Subcutaneous adipose tissue (tissue), 4 donors: ENCODE data around the gene ADAT3. TPM values are rescaled to one million over a fixed set of nuclear protein-coding genes. Genes with fewer than 3 reads are reported as not detected.
"Not testable (repeated sequence)": the region's sequence is repeated elsewhere in the genome, so short reads cannot be mapped to it uniquely, and the experiment has no call there.

Experiments
- total RNA-seq, 4 donors: library from RNA; depleted of rRNA; stranded (reverse); fragments of >200 nt; gene quantifications; one replicate each; pipeline ENCODE4 v1.1.0, GENCODE V29; 2016
- TF ChIP-seq, protein P1 (sequence below): fragments of 450-650 bp; IDR thresholded peaks from one replicate; pipeline ENCODE4 v1.5.1; 2016; ENCODE audit warnings: low read depth, mild to moderate bottlenecking, control low read depth, antibody characterized with exemption, moderate library complexity

Gene ADAT3
- total RNA-seq, 4 donors from 2014 or later, result 0.68 to 1.1 (median 0.93) TPM

DNA sequence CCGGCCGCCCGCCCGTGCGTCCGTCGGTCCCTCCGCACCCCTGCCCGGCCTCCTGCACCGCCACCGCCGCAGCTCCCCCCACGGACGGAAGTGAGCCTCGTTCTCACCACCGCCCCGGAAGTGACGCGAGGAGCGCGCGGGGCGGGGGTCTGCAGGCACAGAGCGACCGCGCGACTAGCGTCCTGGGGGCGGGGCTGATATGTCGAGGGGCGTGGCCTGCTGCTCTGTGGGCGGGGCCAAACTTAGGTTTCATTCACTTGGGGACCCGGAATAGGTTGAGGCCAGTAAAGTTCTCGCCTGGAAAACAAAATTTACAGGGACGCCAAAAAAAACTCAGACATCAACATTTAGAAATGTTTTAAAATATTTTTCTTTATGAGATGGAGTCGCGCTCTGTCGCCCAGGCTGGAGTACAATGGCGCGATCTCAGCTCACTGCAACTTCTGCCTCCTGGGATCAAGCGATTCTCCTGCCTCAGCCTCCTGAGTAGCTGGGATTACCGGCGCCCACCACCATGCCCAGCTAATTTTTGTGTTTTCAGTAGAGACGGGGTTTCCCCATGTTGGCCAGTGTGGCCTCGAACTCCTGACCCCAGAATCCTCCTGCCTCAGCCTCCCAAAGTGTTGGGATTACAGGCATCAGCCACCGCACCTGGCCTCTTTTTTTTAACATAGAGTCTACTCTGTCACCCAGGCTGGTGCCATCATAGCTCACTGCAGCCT is 19.6 kb upstream of the ADAT3 start, which contains the start of gene ABHD17A:
TSS of gene ABHD17A (minus strand) at position 99 of the 722 bp plus-strand sequence. CDS start 3,930 bp downstream, outside the sequence.
- TF ChIP-seq, protein P1, sequence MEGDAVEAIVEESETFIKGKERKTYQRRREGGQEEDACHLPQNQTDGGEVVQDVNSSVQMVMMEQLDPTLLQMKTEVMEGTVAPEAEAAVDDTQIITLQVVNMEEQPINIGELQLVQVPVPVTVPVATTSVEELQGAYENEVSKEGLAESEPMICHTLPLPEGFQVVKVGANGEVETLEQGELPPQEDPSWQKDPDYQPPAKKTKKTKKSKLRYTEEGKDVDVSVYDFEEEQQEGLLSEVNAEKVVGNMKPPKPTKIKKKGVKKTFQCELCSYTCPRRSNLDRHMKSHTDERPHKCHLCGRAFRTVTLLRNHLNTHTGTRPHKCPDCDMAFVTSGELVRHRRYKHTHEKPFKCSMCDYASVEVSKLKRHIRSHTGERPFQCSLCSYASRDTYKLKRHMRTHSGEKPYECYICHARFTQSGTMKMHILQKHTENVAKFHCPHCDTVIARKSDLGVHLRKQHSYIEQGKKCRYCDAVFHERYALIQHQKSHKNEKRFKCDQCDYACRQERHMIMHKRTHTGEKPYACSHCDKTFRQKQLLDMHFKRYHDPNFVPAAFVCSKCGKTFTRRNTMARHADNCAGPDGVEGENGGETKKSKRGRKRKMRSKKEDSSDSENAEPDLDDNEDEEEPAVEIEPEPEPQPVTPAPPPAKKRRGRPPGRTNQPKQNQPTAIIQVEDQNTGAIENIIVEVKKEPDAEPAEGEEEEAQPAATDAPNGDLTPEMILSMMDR, result not testable (repeated sequence)

DNA sequence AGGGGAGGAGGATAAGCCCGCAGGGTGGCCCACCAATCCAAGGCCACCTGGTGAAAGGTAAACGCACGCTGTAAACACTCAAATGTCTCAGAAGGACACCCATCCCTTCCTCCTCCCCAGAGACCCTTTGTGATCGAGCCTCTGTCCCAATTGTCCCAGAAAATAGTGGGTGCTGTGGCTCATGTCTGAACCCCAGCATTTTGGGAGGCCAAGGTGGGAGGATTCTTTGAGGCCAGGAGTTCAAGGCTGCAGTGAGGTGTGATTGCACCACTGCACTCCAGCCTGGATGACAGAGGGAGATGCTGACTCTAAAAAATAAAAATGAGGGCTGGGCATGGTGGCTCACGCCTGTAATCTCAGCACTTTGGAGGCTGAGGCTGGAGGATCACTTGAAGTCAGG is 16.8 kb upstream of the ADAT3 start:
- TF ChIP-seq, protein P1, result no peak

DNA sequence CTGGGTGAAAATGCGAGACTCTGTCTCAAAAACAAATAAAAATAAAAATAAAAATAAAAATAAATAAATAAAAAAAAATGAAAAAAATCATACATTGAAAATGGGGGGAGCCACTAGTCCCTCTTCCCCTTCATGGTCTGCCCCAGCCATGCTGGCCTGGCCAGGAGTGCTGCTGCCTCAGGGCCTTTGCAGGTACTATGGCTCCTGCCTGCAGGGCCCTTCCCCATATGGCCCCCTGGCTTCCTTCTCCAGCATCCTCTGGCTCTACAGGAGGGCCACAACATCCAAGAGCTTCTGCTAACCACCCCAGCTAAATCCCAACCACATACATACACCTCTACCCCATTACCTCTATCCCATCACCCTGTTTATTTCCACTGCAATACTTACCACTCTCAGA is 15.3 kb upstream of the ADAT3 start:
- TF ChIP-seq, protein P1, result no peak

DNA sequence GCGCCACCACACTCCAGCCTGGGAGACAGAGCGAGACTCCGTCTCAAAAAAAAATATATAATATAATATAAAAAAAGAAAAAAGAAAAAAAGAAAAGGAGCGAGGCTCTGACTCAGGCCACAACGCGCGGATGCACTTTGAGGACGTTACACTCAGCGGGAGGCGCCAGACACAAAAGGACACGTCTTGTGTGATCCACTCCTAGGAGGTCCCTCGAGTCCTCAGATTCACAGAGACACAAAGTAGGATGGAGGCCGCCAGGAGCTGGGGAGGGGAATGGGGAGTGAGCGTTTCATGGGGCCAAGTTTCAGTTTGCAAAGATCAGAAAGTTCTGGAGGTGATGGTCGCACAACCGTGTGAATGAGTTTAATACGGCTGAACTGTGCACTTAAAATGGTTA is 11.4 kb upstream of the ADAT3 start:
- TF ChIP-seq, protein P1, result no peak

DNA sequence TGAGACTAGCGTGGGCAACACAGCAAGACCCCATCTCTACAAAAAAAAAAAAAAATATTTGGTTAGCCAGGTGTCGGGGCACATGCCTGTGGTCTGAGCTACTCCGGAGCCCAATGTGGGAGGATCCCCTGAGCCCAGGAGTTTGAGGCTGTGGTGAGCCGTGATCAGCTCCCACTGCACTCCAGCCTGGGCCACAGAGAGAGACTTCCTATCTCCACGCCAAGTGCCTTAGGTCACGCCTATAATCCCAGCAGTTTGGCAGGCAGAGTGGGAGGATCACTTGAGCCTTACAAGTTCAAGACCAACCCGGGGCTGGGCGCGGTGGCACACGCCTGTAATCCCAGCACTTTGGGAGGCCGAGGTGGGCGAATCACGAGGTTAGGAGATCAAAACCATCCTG is 8.7 kb upstream of the ADAT3 start:
- TF ChIP-seq, protein P1, result no peak

DNA sequence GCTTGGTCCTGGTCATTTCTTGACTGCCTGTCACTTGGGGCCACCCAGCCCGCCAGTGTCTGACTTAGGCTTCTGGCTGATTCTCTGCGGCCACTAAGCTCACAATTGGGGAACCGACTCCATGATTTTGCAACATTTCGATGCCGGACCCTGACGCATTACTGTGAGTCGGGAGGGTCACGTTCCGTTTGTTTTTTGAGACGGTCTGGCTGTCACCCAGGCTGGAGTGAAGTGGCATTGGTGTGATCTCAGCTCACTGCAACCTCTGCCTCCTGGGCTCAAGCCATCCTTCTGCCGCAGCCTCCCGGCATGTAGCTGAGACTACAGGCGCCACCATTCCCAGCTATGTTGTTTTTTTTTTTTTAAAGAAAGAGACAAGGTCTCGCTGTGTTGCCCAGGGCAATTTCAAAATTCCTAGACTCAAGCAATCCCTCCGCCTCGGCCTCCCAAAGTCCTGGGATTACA is 3.2 kb upstream of the ADAT3 start:
- TF ChIP-seq, protein P1, result no peak

DNA sequence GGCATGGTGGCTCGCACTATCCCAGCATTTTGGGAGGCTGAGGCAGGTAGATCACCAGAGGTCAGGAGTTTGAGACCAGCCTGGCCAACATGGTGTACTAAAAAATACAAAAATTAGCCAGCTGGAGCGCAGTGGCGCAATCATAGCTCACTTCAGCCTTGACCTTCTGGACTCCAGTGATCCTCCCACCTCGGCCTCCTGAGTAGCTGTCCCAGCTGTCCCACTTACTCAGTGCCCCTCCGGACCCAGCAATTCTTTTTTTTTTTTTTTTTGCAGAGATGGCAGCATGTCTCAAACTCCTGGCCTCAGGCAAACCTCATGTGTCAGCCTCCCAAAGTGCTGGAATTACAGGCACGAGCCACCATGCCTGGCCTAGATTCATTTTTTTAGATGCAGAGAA is 2.3 kb upstream of the ADAT3 start:
- TF ChIP-seq, protein P1, result no peak
